Measurements from ENCODE around the gene LEFTY1.

Gene LEFTY1

GRCh38 chr1:225872075-225872430 lies 16.9 kb downstream of the LEFTY1 start:
- H3K27me3 Mint-ChIP-seq = no peaks in the 10 kb centered on the region
- peaks cover 8% of the 10 kb centered on the region for H3K36me3 Mint-ChIP-seq
- H3K4me3 Mint-ChIP-seq = no peak overlapping the region
- peaks cover 65% of the 10 kb centered on the region for H3K4me1 Mint-ChIP-seq
- peak overlapping the region; percentile 46 for H3K27ac Mint-ChIP-seq
- H3K9me3 Mint-ChIP-seq = no peaks in the 10 kb centered on the region

- peak overlapping the region; percentile 80 for H3K27ac Mint-ChIP-seq
Observed at GRCh38 chr1:225871359-225872074, 17.4 kb downstream of the LEFTY1 start.

GRCh38 chr1:225870911-225871310 lies 18.0 kb downstream of the LEFTY1 start:
- Mint-ChIP-seq H3K27me3 (no peaks in the 10 kb centered on the region), H3K36me3 (peaks cover 9% of the 10 kb centered on the region), H3K27ac (peak overlapping the region; percentile 80), H3K9me3 (no peaks in the 10 kb centered on the region), H3K4me1 (peaks cover 65% of the 10 kb centered on the region), H3K4me3 (no peak overlapping the region)

More at GRCh38 chr1:225871359-225872074, 17.4 kb downstream of the LEFTY1 start:
- H3K9me3 Mint-ChIP-seq = no peaks in the 10 kb centered on the region
- no peaks in the 10 kb centered on the region for H3K27me3 Mint-ChIP-seq
- H3K4me1 Mint-ChIP-seq = peaks cover 65% of the 10 kb centered on the region
- H3K4me3 Mint-ChIP-seq = no peak overlapping the region
- peaks cover 9% of the 10 kb centered on the region for H3K36me3 Mint-ChIP-seq

- peaks cover 67% of the 10 kb centered on the region for H3K4me1 Mint-ChIP-seq
- no peak overlapping the region for H3K27ac Mint-ChIP-seq
- H3K4me3 Mint-ChIP-seq = no peak overlapping the region
- no peaks in the 10 kb centered on the region for H3K9me3 Mint-ChIP-seq
- H3K36me3 Mint-ChIP-seq = peaks cover 9% of the 10 kb centered on the region
- no peaks in the 10 kb centered on the region for H3K27me3 Mint-ChIP-seq
Observed at GRCh38 chr1:225868631-225869330, 20.2 kb downstream of the LEFTY1 start.

GRCh38 chr1:225866981-225867380 lies 22.0 kb downstream of the LEFTY1 start:
- H3K27me3 Mint-ChIP-seq = no peaks in the 10 kb centered on the region
- H3K9me3 Mint-ChIP-seq = no peaks in the 10 kb centered on the region
- no peak overlapping the region for H3K4me3 Mint-ChIP-seq
- peaks cover 9% of the 10 kb centered on the region for H3K36me3 Mint-ChIP-seq
- peaks cover 62% of the 10 kb centered on the region for H3K4me1 Mint-ChIP-seq
- peak overlapping the region; percentile 7 for H3K27ac Mint-ChIP-seq

- H3K36me3 Mint-ChIP-seq = peaks cover 7% of the 10 kb centered on the region
- peak overlapping the region; percentile 67 for H3K4me3 Mint-ChIP-seq
- peak overlapping the region; percentile 85 for H3K27ac Mint-ChIP-seq
- no peaks in the 10 kb centered on the region for H3K27me3 Mint-ChIP-seq
- peaks cover 58% of the 10 kb centered on the region for H3K4me1 Mint-ChIP-seq
- H3K9me3 Mint-ChIP-seq = no peaks in the 10 kb centered on the region
Observed at GRCh38 chr1:225866061-225866837, 22.7 kb downstream of the LEFTY1 start.

GRCh38 chr1:225865514-225865913 lies 23.4 kb downstream of the LEFTY1 start:
- Mint-ChIP-seq H3K36me3 (peaks cover 7% of the 10 kb centered on the region), H3K4me3 (peak overlapping the region; percentile 36), H3K4me1 (peaks cover 50% of the 10 kb centered on the region), H3K27ac (no peak overlapping the region), H3K27me3 (no peaks in the 10 kb centered on the region), H3K9me3 (no peaks in the 10 kb centered on the region)

GRCh38 chr1:225863167-225863566 lies 25.8 kb downstream of the LEFTY1 start:
- H3K9me3 Mint-ChIP-seq = no peaks in the 10 kb centered on the region
- H3K27me3 Mint-ChIP-seq = no peaks in the 10 kb centered on the region
- peaks cover 42% of the 10 kb centered on the region for H3K4me1 Mint-ChIP-seq
- peaks cover 5% of the 10 kb centered on the region for H3K36me3 Mint-ChIP-seq
- H3K27ac Mint-ChIP-seq = no peak overlapping the region
- H3K4me3 Mint-ChIP-seq = no peak overlapping the region

GRCh38 chr1:225862581-225862950 lies 26.4 kb downstream of the LEFTY1 start:
- Mint-ChIP-seq H3K4me1 (peaks cover 39% of the 10 kb centered on the region), H3K27ac (peak overlapping the region; percentile 55), H3K4me3 (no peak overlapping the region), H3K36me3 (peaks cover 5% of the 10 kb centered on the region), H3K27me3 (no peaks in the 10 kb centered on the region), H3K9me3 (no peaks in the 10 kb centered on the region)

GRCh38 chr1:225861834-225862580 lies 26.9 kb downstream of the LEFTY1 start:
- Mint-ChIP-seq H3K27me3 (no peaks in the 10 kb centered on the region), H3K4me3 (no peak overlapping the region), H3K9me3 (no peaks in the 10 kb centered on the region), H3K27ac (peak overlapping the region; percentile 55), H3K4me1 (peaks cover 34% of the 10 kb centered on the region), H3K36me3 (peaks cover 5% of the 10 kb centered on the region)

GRCh38 chr1:225860876-225861441 lies 28.0 kb downstream of the LEFTY1 start:
- no peaks in the 10 kb centered on the region for H3K9me3 Mint-ChIP-seq
- peaks cover 3% of the 10 kb centered on the region for H3K36me3 Mint-ChIP-seq
- no peak overlapping the region for H3K4me3 Mint-ChIP-seq
- peaks cover 27% of the 10 kb centered on the region for H3K4me1 Mint-ChIP-seq
- H3K27me3 Mint-ChIP-seq = no peaks in the 10 kb centered on the region
- H3K27ac Mint-ChIP-seq = no peak overlapping the region

- Mint-ChIP-seq H3K4me3 (no peak overlapping the region), H3K27me3 (no peaks in the 10 kb centered on the region), H3K4me1 (peaks cover 19% of the 10 kb centered on the region), H3K27ac (peak overlapping the region; percentile 65), H3K9me3 (no peaks in the 10 kb centered on the region), H3K36me3 (peaks cover 3% of the 10 kb centered on the region)
Observed at GRCh38 chr1:225860107-225860506, 28.8 kb downstream of the LEFTY1 start.

- Mint-ChIP-seq H3K9me3 (no peaks in the 10 kb centered on the region), H3K36me3 (peaks cover 8% of the 10 kb centered on the region), H3K27me3 (no peaks in the 10 kb centered on the region), H3K4me1 (peaks cover 20% of the 10 kb centered on the region), H3K27ac (no peak overlapping the region), H3K4me3 (no peak overlapping the region)
Observed at GRCh38 chr1:225859151-225859550, 29.8 kb downstream of the LEFTY1 start.

- no peak overlapping the region for H3K4me3 Mint-ChIP-seq
- H3K36me3 Mint-ChIP-seq = peaks cover 17% of the 10 kb centered on the region
- no peaks in the 10 kb centered on the region for H3K27me3 Mint-ChIP-seq
- no peaks in the 10 kb centered on the region for H3K9me3 Mint-ChIP-seq
- peak overlapping the region; percentile 46 for H3K27ac Mint-ChIP-seq
- H3K4me1 Mint-ChIP-seq = peaks cover 27% of the 10 kb centered on the region
Observed at GRCh38 chr1:225857256-225857655, 31.7 kb downstream of the LEFTY1 start.
